Measurements from ENCODE around the gene NGDN. TPM values are rescaled to one million over a fixed set of nuclear protein-coding genes. Genes with fewer than 3 reads are reported as not detected.

Gene NGDN
- total and polyA plus RNA-seq, 2 of the 8 experiments (the other 6 are each of a cell fraction or from before 2014, with no cell fraction given), result 39.8 to 48.8 TPM

GRCh38 chr14:23525611-23526010 is 56.1 kb downstream of the NGDN start:
- H3K27ac ChIP-seq (ENCODE audit: low read depth, low read length), result no peak overlapping the region
- POLR2A ChIA-PET (ENCODE audit: partially characterized antibody), result interaction anchor here (0.8 to 52.7 kb wide), 5 partner anchors 3 to 47 kb away, joined by 3 to 1523 read pairs (median 4); partner anchors contain the start of genes AP1G2, THTPA and ZFHX2
- TF ChIP-seq RBBP5 (IDR thresholded peaks at IDR 0.05; ENCODE audit: borderline replicate concordance, low read depth, low read length) (no peak), RNF2 (IDR thresholded peaks at IDR 0.05; ENCODE audit: borderline replicate concordance, low read depth, low read length, missing control alignments, poor library complexity, severe bottlenecking) (no peak), MAX (IDR thresholded peaks at IDR 0.05) (no peak), CTCF (IDR thresholded peaks at IDR 0.05; ENCODE audit: control extremely low read depth in 1 of 3, insufficient read depth in 1 of 3, low read depth in 1 of 3, low read length in 3 of 3) (peak in 2 of 3 experiments; percentile 10 to 13; a peak in 3 of 4 replicates)

More at GRCh38 chr14:23525611-23526010, 56.1 kb downstream of the NGDN start:
- Histone ChIP-seq H3K36me3 (ENCODE audit: control insufficient read depth in 2 of 4, insufficient read depth in 4 of 4, low read length in 3 of 4) (peaks cover 2 to 45% (median 25%) of the 10 kb centered on the region in 4 experiments), H3K4me2 (ENCODE audit: insufficient read depth in 1 of 2, low read depth in 2 of 2, low read length in 2 of 2) (no peak overlapping the region), H4K20me1 (replicated peaks in 1 of 2; ENCODE audit: control insufficient read depth in 1 of 2, insufficient read depth in 2 of 2, low read length in 2 of 2) (peaks cover 0 to 3% of the 10 kb centered on the region in 2 experiments), H4K5ac (ENCODE audit: insufficient read length, low read depth, low read length) (no peak overlapping the region), H2BK120ac (replicated peaks; ENCODE audit: low read depth, low read length) (no peak overlapping the region), H2AFZ (ENCODE audit: low read length) (no peak overlapping the region), H2BK15ac (ENCODE audit: low read length) (no peak overlapping the region), H3K18ac (ENCODE audit: extremely low read depth, low read length) (no peak overlapping the region), H4K8ac (ENCODE audit: extremely low read depth, insufficient read depth, low read length) (no peak overlapping the region), H3K4me1 (replicated peaks in 1 of 4; ENCODE audit: control insufficient read depth in 3 of 4, insufficient read depth in 4 of 4, low read length in 3 of 4) (peaks cover 0 to 3% (median 1%) of the 10 kb centered on the region in 4 experiments; a peak in 3 of 7 replicates), H3K79me1 (ENCODE audit: low read depth, low read length) (no peaks in the 10 kb centered on the region), H3K56ac (replicated peaks; ENCODE audit: insufficient read length, low read depth, low read length) (no peak overlapping the region), H3K23me2 (ENCODE audit: low read depth, low read length) (no peaks in the 10 kb centered on the region), H3K4me3 (ENCODE audit: extremely low read depth in 1 of 4, insufficient read depth in 2 of 4, low read depth in 3 of 4, low read length in 4 of 4) (no peak overlapping the region), H2BK20ac (ENCODE audit: low read length) (no peak overlapping the region), H2BK12ac (ENCODE audit: low read depth, low read length) (no peak overlapping the region), H3K4ac (replicated peaks; ENCODE audit: insufficient read length, low read depth, low read length) (no peak overlapping the region), H3K79me2 (ENCODE audit: control insufficient read depth in 1 of 2, insufficient read depth in 2 of 2, low read length in 2 of 2) (no peaks in the 10 kb centered on the region), H3K9me3 (ENCODE audit: insufficient read depth in 2 of 2, low read depth in 1 of 2, low read length in 1 of 2) (no peaks in the 10 kb centered on the region), H4K91ac (replicated peaks; ENCODE audit: insufficient read length, low read length) (no peak overlapping the region), H2BK5ac (ENCODE audit: low read depth, low read length) (no peak overlapping the region), H3K27me3 (replicated peaks in 1 of 4; ENCODE audit: control insufficient read depth in 3 of 4, extremely low read depth in 1 of 4, insufficient read depth in 3 of 4, low read length in 3 of 4) (no peaks in the 10 kb centered on the region), H2AK5ac (ENCODE audit: low read depth, low read length) (no peak overlapping the region), H3K9ac (replicated peaks in 1 of 4; ENCODE audit: extremely low read depth in 1 of 4, low read depth in 3 of 4, low read length in 3 of 4) (no peak overlapping the region), H3K23ac (ENCODE audit: insufficient read length) (no peak overlapping the region), H3K14ac (ENCODE audit: insufficient read length) (no peak overlapping the region)
- FAIRE-seq (no peak), DNase-seq (ENCODE audit: low read depth in 1 of 2, low spot score in 2 of 2) (no peak)
- 94% methylated on average over 3 of the region's 8 CpGs; no CpG with 5 or more reads in 1 of the 2 experiments for WGBS, 2 experiments (ENCODE audit: extremely low coverage in 1 of 2, insufficient coverage in 1 of 2, insufficient read length in 1 of 2, insufficient replicate concordance in 2 of 2, low coverage in 1 of 2, low lambda C conversion rate in 2 of 2, missing lambda C conversion rate in 1 of 2)
- CTCF ChIA-PET (ENCODE audit: partially characterized antibody), result interaction anchor here (0.6 to 70.5 kb wide), 6 partner anchors 8 to 103 kb away, joined by 5 to 2092 read pairs (median 8); partner anchors contain the start of genes AP1G2, NGDN, THTPA and ZFHX2
